Skeletal muscle satellite cell (primary cell): ENCODE measurements around the gene DDAH1.

ENCODE experiments used
- H3K27me3 ChIP-seq: 2 replicates; pipeline ENCODE4 v1.7.0; 2013; ENCODE audit warnings: low read length; ENCODE audit not compliant: control insufficient read depth, insufficient read depth
- H3K36me3 ChIP-seq: 2 replicates; pipeline ENCODE4 v1.7.0; 2013; ENCODE audit warnings: mild to moderate bottlenecking, control low read depth, low read length; ENCODE audit not compliant: insufficient read depth
- H3K4me1 ChIP-seq: 2 replicates; pipeline ENCODE4 v1.7.0; 2013; ENCODE audit warnings: low read length; ENCODE audit not compliant: control insufficient read depth, insufficient read depth
- H3K4me2 ChIP-seq: 2 replicates; pipeline ENCODE4 v1.7.0; 2013; ENCODE audit warnings: mild to moderate bottlenecking, low read length
- H3K4me3 ChIP-seq: 2 replicates; pipeline ENCODE4 v1.7.0; 2013; ENCODE audit warnings: low read length
- H3K9ac ChIP-seq: 2 replicates; pipeline ENCODE4 v1.7.0; 2013; ENCODE audit warnings: mild to moderate bottlenecking, low read depth, low read length, moderate library complexity
- H3K9me3 ChIP-seq: replicated peaks from 2 replicates; pipeline ENCODE4 v1.7.0; 2013; ENCODE audit warnings: mild to moderate bottlenecking, control low read depth, low read length

DDAH1 gene

DNA sequence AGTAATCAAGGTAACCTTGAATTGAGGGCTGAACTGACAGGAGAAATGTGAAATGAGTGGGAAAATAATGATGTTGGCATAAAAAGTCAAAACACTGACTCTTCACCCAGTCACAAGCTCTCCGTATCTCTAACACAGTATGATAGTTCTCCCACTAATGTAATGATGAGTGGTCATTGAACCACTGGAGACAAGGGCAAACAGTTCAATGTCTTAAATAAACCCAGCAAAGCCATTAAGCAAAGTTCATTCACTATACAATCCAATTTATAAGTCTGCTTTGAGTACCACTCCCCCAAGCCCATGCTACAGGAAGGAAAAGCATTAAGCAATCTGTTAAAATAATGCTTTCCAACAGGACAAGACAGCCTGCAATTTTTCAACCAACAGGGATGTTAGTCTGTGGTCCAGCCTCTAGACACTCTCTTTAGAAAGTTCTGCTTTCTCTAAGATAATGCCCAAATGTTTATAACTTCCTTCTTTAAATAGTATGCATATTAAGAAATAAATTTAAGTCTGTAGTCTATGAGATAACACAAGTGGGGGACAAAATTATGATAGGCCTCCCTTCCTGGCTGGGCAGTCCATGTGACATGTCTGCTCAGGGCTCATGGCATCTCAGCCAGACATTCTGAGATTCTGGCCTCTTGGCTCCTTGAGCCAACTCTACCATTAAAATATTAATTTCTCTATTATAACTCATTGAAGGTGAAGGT, 25.5 kb upstream of the DDAH1 start:
- H3K27me3 ChIP-seq, result no peaks in the 10 kb centered on the region
- H3K36me3 ChIP-seq, result peaks cover 73% of the 10 kb centered on the region
- peaks cover 14% of the 10 kb centered on the region for H3K4me1 ChIP-seq
- no peak overlapping the region for H3K4me2 ChIP-seq
- H3K9ac ChIP-seq, result no peak overlapping the region
- no peak overlapping the region for H3K4me3 ChIP-seq
- H3K9me3 ChIP-seq, result no peaks in the 10 kb centered on the region

GRCh38 chr1:85488126-85488525, 23.2 kb upstream of the DDAH1 start:
- Histone ChIP-seq H3K4me1 (peaks cover 8% of the 10 kb centered on the region), H3K9me3 (no peaks in the 10 kb centered on the region), H3K4me3 (no peak overlapping the region), H3K36me3 (peaks cover 71% of the 10 kb centered on the region), H3K9ac (no peak overlapping the region), H3K27me3 (no peaks in the 10 kb centered on the region), H3K4me2 (no peak overlapping the region)

DNA sequence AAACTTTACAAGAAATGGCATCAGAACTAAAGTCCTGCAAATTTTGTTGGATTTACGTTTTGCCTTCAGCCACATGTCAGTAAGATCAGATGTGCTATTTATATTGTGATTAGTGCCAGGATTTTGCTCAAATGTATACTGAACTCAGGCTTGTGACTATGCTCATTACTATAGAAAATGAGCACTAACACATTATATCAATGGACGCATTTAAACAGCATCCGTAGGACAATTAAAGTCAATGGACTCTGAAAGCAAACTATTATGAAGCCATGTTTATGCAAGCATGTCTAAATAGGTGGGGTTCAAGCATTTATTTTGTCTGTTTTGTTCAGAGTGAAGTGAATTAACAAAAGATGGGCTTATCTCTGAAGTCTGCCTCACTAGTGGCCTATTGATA, 20.6 kb upstream of the DDAH1 start:
- Histone ChIP-seq H3K4me1 (peaks cover 8% of the 10 kb centered on the region), H3K36me3 (peaks cover 57% of the 10 kb centered on the region), H3K4me2 (no peak overlapping the region), H3K27me3 (no peaks in the 10 kb centered on the region), H3K9ac (no peak overlapping the region), H3K9me3 (no peaks in the 10 kb centered on the region), H3K4me3 (no peak overlapping the region)

DNA sequence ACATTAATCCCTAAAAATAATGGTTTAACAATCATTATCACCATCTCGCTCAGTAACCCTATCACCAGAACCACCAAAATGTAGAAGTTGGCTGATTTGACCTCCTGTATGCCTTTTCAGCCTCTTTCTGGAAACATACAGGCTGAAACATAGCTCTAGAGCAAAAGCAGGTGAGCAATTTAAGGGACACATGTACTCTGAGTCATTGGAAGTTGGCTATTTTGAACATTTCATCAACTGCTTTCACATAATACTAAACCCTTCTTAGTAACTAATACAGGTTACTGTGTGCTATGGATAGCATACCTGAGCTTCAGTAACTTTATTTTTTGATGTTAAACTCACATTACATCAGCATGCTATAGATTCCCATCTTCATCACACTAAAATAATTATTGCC, 19.8 kb upstream of the DDAH1 start:
- Histone ChIP-seq H3K9ac (no peak overlapping the region), H3K4me2 (no peak overlapping the region), H3K9me3 (no peaks in the 10 kb centered on the region), H3K4me1 (peaks cover 8% of the 10 kb centered on the region), H3K27me3 (no peaks in the 10 kb centered on the region), H3K4me3 (no peak overlapping the region), H3K36me3 (peaks cover 55% of the 10 kb centered on the region)

GRCh38 chr1:85484264-85484663, 19.3 kb upstream of the DDAH1 start:
- peaks cover 8% of the 10 kb centered on the region for H3K4me1 ChIP-seq
- no peak overlapping the region for H3K4me3 ChIP-seq
- no peak overlapping the region for H3K4me2 ChIP-seq
- H3K27me3 ChIP-seq, result no peaks in the 10 kb centered on the region
- H3K9ac ChIP-seq, result no peak overlapping the region
- H3K36me3 ChIP-seq, result peaks cover 52% of the 10 kb centered on the region
- H3K9me3 ChIP-seq, result no peaks in the 10 kb centered on the region

GRCh38 chr1:85481688-85482087, 16.7 kb upstream of the DDAH1 start:
- Histone ChIP-seq H3K4me2 (no peak overlapping the region), H3K36me3 (peaks cover 34% of the 10 kb centered on the region), H3K9ac (no peak overlapping the region), H3K9me3 (no peaks in the 10 kb centered on the region), H3K27me3 (no peaks in the 10 kb centered on the region), H3K4me1 (peaks cover 8% of the 10 kb centered on the region), H3K4me3 (no peak overlapping the region)

- H3K27me3 ChIP-seq, result no peaks in the 10 kb centered on the region
These were observed 15.6 kb upstream of the DDAH1 start for GRCh38 chr1:85480566-85480965.

GRCh38 chr1:85479491-85479890, 14.5 kb upstream of the DDAH1 start:
- Histone ChIP-seq H3K27me3 (no peaks in the 10 kb centered on the region), H3K9me3 (no peaks in the 10 kb centered on the region), H3K4me3 (no peak overlapping the region), H3K36me3 (peaks cover 30% of the 10 kb centered on the region), H3K9ac (no peak overlapping the region), H3K4me2 (no peak overlapping the region), H3K4me1 (peaks cover 3% of the 10 kb centered on the region)

More at GRCh38 chr1:85480566-85480965, 15.6 kb upstream of the DDAH1 start:
- peaks cover 8% of the 10 kb centered on the region for H3K4me1 ChIP-seq
- H3K9ac ChIP-seq, result no peak overlapping the region
- no peaks in the 10 kb centered on the region for H3K9me3 ChIP-seq
- H3K4me2 ChIP-seq, result no peak overlapping the region
- no peak overlapping the region for H3K4me3 ChIP-seq
- H3K36me3 ChIP-seq, result peaks cover 29% of the 10 kb centered on the region

- Histone ChIP-seq H3K4me3 (no peak overlapping the region), H3K9me3 (no peaks in the 10 kb centered on the region), H3K4me2 (no peak overlapping the region), H3K9ac (no peak overlapping the region), H3K4me1 (peaks cover 4% of the 10 kb centered on the region), H3K36me3 (peaks cover 28% of the 10 kb centered on the region), H3K27me3 (no peaks in the 10 kb centered on the region)
These were observed 13.4 kb upstream of the DDAH1 start for GRCh38 chr1:85478366-85478765.

DNA sequence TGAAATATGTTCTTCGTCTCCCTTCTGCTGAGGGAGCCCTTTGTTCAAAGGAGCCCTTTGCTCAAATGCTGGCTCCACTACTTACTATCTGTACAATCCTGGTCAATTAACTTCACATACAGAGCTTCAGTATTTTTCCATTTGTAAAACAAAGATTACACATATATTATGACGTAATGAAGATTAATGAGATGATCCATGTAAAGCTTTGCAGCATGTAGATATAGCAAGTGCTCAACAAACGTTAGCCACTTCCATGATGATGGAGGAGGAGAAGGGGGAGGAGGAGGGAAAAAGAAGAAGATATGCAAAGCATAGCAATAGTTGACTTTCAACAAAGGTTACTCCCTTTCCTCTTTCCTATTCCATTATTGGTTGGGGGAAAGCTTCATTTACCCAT, 10.1 kb upstream of the DDAH1 start:
- Histone ChIP-seq H3K9me3 (no peaks in the 10 kb centered on the region), H3K4me1 (peaks cover 4% of the 10 kb centered on the region), H3K4me2 (no peak overlapping the region), H3K4me3 (no peak overlapping the region), H3K27me3 (no peaks in the 10 kb centered on the region), H3K9ac (no peak overlapping the region), H3K36me3 (peaks cover 35% of the 10 kb centered on the region)

DNA sequence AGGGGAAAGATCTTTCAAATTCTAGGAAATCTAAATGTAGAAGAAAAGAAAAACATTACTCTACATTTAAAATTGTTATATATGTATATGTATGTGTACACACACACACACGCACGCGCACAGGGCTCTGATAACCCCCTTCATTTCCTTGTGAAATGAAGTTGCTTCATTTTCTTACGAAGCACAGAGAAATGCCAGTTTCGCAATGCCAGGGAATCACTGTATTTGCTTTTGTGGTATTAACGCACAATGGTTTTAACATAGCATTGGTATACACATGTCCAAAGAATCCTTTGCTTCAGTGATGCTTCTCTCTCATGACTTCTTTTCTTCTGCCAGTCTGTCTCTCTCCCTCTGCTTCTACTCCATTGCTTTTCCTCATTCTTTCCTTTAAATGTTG, 8.4 kb upstream of the DDAH1 start:
- Histone ChIP-seq H3K27me3 (no peaks in the 10 kb centered on the region), H3K9me3 (no peaks in the 10 kb centered on the region), H3K4me1 (peaks cover 4% of the 10 kb centered on the region), H3K36me3 (peaks cover 34% of the 10 kb centered on the region), H3K4me3 (no peak overlapping the region), H3K9ac (no peak overlapping the region), H3K4me2 (no peak overlapping the region)

- H3K27me3 ChIP-seq, result no peaks in the 10 kb centered on the region
- peaks cover 27% of the 10 kb centered on the region for H3K36me3 ChIP-seq
- H3K4me1 ChIP-seq, result peaks cover 4% of the 10 kb centered on the region
- H3K9me3 ChIP-seq, result no peaks in the 10 kb centered on the region
- no peak overlapping the region for H3K9ac ChIP-seq
- H3K4me3 ChIP-seq, result no peak overlapping the region
- no peak overlapping the region for H3K4me2 ChIP-seq
These were observed 6.6 kb upstream of the DDAH1 start for GRCh38 chr1:85471558-85471957.
